ENCODE results near the gene UQCR10.

Gene UQCR10

DNA sequence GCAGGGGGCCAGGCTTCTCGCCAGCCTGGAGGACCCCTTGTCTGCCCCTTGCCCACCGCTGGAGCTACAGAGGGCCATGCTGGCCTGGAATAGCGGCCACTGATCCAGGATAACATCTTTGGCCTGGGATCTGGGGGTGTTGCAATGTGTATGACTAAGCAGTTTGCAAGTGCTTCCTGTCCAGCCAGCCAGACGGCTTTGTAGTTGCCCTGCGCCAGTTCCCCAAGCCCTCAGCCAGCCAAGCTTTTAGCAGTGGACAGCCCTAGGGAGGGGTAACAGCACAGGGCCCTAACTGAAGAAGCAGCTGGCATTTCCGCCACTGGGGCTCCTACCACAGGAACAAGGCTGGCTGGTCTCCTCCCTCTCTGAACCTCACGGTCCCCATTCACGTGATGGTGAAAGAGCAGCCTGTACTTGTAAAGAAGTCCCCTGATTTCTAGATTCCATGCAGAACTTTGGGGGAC lies 32.1 kb downstream of the UQCR10 start:
- no peak for DNase-seq

DNA sequence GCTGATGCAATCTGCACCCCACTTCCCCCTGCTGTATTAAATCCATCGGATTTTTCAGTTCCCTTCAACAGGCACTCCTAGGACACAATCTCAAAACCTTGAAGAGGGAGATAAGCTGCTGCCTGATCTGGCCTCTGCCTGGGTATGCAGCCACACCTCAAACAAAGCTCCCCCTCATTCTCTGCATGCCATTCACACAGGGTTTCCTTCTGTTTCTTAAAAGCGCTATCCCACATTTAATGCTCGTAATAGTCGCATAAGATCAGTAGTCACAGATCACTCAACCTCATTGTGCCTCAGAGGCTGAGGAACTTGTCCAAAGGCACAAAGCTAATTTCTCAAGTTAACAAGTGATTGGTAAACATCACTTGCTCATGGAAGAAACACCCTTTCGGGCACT lies 34.0 kb downstream of the UQCR10 start:
- no peak for DNase-seq

DNA sequence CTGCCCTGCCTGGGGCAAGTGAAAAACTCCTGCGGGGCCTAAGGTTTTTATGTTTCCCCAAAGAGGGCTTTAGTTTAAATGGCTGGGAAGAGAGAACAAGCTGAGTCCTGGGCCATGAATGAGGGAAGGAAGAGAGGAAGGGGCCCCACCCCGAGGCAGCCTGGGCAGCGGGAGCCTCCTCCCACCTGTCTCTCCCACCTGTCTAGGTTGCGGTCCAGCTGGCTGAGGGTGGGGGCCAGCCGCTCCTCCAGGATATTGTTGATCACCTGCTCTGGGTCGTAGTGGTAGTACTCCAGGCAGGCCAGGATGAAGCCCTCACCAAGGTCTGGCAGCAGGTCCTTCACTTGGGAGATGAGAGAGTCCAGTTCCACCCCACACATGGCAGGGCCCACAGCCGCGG lies 34.6 kb downstream of the UQCR10 start:
- DNase-seq, result no peak

DNA sequence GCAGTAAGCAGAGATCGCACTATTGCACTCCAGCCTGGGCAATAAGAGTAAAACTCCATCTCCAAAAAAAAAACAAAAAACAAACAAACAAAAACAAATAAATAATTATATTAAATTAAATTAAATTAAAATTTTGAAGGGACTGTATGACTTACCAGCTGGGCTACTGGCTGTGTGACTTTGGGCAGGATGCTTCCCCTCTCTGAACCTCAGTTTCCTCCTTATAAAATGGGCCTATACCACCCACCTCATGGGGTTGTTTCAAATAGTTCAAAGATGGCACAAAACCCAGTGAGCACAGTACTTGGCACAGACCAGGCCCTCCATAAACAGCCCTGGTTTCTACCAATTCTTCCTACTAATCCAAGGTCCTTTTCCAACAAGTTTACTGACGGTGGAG lies 36.0 kb downstream of the UQCR10 start:
- no peak for DNase-seq

DNA sequence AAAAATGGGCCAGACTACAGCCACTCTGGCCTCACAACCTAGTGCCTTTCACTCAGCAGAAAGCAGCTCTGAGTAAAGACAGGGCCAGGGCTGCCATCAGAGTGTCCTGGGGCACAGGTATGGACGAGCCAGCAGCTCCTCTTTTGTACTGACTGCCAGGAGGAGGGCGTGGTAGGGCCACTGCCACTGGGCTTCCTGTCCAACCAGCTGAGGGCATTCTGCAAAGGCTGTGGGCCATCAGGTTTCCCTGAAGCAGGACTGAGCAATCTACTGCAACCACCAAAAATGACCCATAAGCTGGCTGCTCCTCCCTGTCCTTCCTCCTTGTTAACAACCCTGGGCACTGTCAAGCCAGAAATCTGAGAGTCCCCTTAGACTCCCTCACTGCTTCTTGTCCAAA lies 37.8 kb downstream of the UQCR10 start:
- DNase-seq, result no peak

DNA sequence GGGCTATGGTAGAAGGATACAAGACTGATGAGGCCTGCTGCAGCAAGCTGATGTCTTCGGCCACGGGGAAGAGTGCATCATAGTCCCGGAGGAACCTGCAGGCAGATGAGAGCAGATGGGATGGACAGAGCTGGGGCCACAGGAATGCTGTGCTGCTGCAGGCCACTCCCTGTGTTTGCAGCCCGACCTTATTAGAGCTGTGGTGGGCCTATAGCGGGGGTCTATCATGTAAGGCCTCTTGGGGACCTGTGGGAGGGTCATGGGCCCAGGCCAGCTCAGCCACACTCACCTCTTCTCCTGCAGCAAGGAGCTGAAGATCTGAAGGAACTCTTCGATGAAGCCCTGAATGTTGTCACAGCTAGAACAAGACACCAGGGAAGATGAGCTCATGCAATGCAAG lies 39.0 kb downstream of the UQCR10 start:
- DNase-seq, result no peak

DNA sequence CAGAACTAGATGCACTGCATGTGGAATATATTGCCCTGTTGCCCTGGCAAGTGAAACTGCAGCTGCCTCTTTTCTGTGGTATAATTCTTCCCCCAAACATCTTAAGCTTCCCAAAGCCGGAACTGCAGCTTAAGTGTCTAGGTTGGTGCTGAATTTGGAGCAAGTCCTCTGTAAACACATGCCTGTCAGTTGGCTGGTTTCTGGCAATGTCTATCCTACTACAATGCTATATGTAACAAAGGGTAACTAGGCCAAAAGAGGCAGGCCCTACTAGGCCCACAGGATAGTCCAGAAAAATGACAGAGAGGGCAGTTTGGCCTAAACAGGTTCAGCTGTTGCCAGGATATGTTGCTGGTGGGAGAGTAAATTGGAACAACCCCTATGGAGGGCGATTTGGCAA lies 43.0 kb downstream of the UQCR10 start:
- DNase-seq, result no peak

DNA sequence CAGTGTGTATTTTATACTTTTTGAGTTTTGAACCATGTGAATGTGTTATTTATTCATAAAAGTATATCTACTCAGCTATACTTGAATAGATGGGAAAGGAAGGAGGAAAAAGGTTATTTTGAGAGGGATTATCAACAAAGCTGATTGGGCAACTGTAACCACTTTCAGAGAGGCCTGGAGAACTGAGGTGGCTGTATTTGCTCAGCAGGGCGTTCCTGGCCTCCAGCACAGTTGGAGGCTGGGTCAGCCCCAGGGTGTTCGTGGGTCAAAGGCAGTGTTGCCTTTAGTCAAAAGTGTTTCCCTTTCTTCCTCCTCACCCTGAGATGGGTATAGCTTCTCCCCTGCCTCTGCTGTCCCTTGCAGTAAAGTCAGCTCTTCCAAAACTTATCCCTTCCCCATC lies 44.2 kb downstream of the UQCR10 start:
- DNase-seq, result no peak

DNA sequence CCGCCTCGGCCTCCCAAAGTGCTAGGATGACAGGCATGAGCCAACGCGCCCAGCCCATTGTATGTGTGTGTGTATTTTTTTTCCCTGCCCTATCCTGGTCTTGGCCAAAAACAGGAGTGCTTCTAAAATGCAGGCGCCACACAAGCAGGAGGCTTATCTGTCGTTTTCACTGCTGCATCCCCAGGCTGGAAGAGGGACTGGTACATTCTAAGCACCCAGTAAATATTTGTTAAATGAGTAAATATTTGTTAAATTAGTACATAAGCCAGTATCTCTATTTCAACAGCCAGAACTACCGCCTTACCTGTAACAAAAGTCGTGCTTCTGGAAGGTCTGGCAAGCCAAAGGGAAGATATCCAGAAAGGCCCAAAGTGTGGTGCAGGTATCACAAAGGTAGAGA lies 46.0 kb downstream of the UQCR10 start:
- DNase-seq, result no peak

DNA sequence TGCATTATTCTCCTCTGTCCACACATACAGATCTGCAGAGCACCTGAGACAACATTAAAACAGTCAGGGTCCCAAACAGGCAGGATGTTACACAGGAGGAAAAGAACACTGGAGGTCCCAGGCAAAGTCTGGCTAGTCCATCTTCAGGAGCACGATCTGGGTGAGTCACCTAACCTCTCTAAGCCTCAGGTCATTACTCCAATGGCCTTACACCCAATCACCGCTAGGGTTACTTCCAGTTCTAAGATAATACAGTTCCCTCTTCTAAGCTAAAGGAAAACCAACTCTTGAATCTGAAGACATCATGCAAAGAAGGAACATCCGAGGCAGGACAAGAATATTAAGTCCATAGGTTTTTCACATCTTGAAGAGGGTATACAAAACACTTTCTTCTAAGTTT lies 46.4 kb downstream of the UQCR10 start:
- DNase-seq, result no peak

DNA sequence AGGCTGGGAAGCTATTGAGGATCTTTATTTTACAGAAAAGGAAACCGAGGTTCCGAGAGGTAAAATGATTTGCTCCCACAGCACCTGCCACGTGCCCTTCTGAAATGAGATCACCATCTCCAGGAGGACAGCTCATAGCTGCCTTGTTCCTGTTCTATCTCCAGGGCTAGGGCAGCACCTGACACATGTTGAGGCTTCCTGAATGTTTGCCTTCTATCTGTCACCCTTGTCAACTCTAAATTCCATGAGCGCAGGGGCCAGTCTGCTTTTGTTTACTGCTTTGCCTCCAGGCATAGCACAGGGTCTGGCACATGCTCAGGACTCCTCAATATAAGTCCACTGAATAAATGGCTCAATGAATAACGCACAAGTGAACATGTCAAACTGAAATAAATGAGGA lies 46.8 kb downstream of the UQCR10 start:
- DNase-seq, result no peak

DNA sequence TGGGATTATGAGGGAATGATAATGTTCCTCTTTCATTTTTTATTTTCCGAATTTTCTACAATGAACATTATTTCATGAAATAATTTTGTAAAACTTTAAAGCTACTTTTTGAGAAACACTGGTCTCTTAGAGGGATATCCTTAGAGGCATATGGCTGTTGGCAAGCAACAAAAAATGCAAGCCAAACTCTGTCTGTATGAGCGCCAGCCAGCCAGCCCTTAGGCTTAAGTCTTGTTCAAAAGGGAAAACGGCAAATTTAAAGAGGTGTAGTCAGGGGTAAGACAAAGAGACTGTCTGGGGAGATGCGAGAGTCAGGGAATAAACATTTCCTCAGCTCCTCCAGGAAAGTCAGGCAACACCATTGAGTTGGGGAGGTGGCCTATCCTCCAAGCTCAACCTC lies 48.4 kb downstream of the UQCR10 start:
- DNase-seq, result no peak

DNA sequence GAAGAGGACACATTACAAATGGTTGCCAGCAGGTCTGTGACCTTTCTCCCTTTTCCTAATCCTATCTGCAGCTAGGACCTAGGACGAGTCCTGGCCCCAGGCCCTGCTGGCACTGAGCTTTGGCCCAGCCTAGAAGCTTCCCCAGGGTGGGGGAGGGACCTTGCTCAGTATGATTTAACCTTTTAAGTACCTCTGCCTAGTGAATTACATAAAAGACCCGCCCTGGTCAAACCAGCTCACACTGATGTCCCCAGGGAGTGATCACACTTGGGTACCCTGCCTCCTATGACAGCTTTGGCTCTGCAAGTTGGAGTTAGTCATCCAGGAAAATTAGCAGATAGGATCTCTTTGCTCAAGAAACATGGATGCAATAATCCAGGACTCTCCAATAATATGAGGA lies 49.0 kb downstream of the UQCR10 start:
- DNase-seq, result no peak

DNA sequence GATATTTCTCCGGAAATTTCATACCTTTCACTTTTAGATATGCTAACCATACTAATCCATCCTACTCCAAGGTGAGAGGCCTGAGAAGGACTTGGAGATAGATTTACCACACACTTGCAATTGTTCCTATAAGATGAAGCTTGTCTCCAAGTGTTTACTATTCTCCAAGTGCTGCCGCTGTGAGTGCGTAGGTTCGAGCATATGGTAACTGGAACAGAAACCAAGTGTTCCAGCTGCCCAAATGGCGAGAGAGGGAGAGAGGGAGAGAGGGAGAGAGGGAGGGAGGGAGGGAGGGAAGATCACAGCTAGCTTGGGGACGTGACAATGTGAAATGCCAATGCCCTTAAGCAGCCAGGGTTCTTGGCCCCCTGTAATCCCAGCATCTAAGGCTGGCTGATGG lies 49.4 kb downstream of the UQCR10 start:
- DNase-seq, result no peak

DNA sequence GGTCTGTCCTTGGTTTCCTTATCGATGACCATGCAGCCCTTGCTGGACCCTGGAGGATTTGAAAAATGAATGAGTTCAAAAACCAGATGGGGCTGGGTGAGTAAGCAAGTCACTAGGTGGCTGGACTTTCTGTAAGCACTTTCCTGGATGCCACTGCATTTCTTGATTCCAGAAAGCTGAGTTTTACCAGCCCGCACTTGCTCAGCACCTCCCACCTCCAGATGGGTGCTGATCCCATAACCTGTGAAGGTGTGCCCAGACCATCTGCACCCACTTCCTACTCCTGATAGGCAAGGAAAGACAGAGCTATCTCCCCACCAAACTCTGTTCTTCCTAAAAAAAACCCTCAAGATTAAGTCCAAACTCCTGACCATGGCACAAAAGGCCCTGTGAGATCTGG lies 49.8 kb downstream of the UQCR10 start:
- no peak for DNase-seq

DNA sequence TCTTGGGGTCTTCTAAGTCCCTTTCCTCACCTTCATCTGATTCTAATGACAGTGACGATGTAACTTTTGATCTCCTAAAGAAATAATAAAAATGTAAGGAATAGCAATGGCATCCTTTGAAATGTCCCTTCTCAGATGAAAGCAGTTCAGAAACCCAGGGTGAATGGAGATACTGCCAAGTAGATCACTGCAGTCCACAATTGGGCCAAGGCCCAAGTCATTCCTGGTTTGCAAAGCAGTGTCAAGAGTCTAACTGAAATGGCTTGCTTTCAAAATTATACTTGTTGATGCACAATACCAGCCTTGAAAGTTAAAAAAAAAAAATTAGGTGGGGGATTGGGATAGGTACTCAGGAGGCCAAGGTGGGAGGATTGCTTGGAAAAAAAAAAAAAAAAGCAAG lies 50.6 kb downstream of the UQCR10 start:
- DNase-seq, result no peak

DNA sequence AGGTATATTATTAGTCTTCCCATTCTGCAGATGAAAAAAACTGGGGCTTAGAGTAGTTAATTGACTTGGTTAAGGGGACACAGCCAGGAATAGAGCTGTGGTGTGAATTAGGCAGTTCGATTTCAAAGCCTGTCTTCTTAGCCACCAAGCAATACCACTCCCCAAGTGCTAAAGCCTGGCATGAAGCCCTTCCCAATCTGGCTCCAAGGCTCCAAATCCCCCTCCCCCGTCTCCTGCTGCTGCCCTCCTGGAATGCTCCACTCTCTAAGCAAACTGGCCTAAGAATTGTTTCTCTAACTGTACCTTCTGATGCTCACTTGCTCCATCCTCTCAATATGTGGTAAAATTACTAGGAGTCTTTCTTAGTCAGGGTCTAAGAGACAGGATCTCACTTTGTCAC lies 52.3 kb downstream of the UQCR10 start:
- DNase-seq, result no peak

Measured in KG1 (cell line).